Keratinocyte (primary cell): ENCODE data around the gene EMP2.

Source experiments
- CTCF ChIP-seq, 3 experiments: IDR thresholded peaks in 1 of 3; conservative IDR thresholded peaks in 1 of 3; optimal IDR thresholded peaks in 1 of 3; 2 replicates in 2 of 3; 3 replicates in 1 of 3; pipeline versions ENCODE3 to v1.5.1; 2011; ENCODE audit warnings: low read length in 3 of 3, mild to moderate bottlenecking in 3 of 3, moderate library complexity in 2 of 3, control low read depth in 1 of 3, inconsistent platforms in 1 of 3; ENCODE audit not compliant: insufficient read depth in 2 of 3; ENCODE audit errors: extremely low read depth in 1 of 3
- EZH2 ChIP-seq: IDR thresholded peaks from one replicate; pipeline ENCODE4 v1.6.1; 2012; ENCODE audit warnings: inconsistent platforms, mild to moderate bottlenecking, low read length, moderate library complexity

GRCh38 chr16:10528635-10529034 is 51.8 kb downstream of the EMP2 start:
- TF ChIP-seq CTCF (optimal IDR thresholded peaks at IDR 0.05 in 1 of 3, IDR thresholded peaks at IDR 0.05 in 1 of 3, conservative IDR thresholded peaks at IDR 0.05 in 1 of 3; ENCODE audit: extremely low read depth in 1 of 3, insufficient read depth in 2 of 3, low read length in 3 of 3) (no peak), EZH2 (no peak)
